AG04450 (cell line): ENCODE data around the gene IL13RA1. TPM values are rescaled to one million over a fixed set of nuclear protein-coding genes. Genes with fewer than 3 reads are reported as not detected.
A peak's percentile ranks its signal among the peaks of the same experiment; 100 is the strongest.

Experiments used
- CTCF ChIA-PET: fragments of 300-600, 350-600 bp; formaldehyde crosslinking; extraction: SDS; loops from one replicate; lab custom pipeline; 2022; ENCODE audit warnings: antibody characterized with exemption, inconsistent platforms; lab: Charles Lee
- POLR2A ChIA-PET: fragments of 350-600 bp; formaldehyde crosslinking; extraction: SDS; loops from one replicate; lab custom pipeline; 2021; ENCODE audit warnings: antibody characterized with exemption, inconsistent platforms; lab: Yijun Ruan, JAX
- DNase-seq: peaks from one replicate; pipeline ENCODE4 v3.0.0-alpha.2; 2011; ENCODE audit warnings: low read depth, low spot score
- H3K27ac ChIP-seq: one replicate; pipeline ENCODE4 v1.5.1; 2012; ENCODE audit warnings: low read depth, low read length, control low read depth
- H3K27me3 ChIP-seq: one replicate; pipeline ENCODE4 v1.6.0; 2012; ENCODE audit warnings: low read length; ENCODE audit not compliant: control insufficient read depth, insufficient read depth
- H3K4me3 ChIP-seq: 2 replicates; pipeline ENCODE4 v1.5.1; 2011; ENCODE audit warnings: mild to moderate bottlenecking, low read depth, low read length, control low read depth
- H3K9me3 ChIP-seq: 2 replicates; pipeline ENCODE4 v1.5.1; 2012; ENCODE audit warnings: low read length; ENCODE audit not compliant: control insufficient read depth, insufficient read depth
- CTCF ChIP-seq: IDR thresholded peaks from 2 replicates; pipeline ENCODE4 v1.5.1; 2011; ENCODE audit warnings: low read depth, low read length, control low read depth, inconsistent platforms
- polyA minus RNA-seq: library from RNA; depleted of rRNA, polyadenylated mRNA; stranded (reverse); fragments of >200 nt; gene quantifications from 2 replicates; pipeline ENCODE4 v1.2.3, GENCODE V29; 2011; rRNA and poly(A)+ RNA removed
- polyA plus RNA-seq: library from polyadenylated mRNA; depleted of rRNA; stranded (reverse); fragments of >200 nt; gene quantifications from 2 replicates; pipeline ENCODE4 v1.2.3, GENCODE V29; 2011; rRNA removed

The IL13RA1 gene
- polyA plus RNA-seq = 52.5 and 71.5 TPM in 2 replicates
- 18.8 and 31.1 TPM in 2 replicates for polyA minus RNA-seq

- peak within 1 kb of the TSS; percentile 64 for H3K4me3 ChIP-seq
- no peaks in the 10 kb centered on the region for H3K27me3 ChIP-seq
- CTCF ChIA-PET = no interaction called here
- no peak for DNase-seq
- POLR2A ChIA-PET = interaction anchor here (1.6 kb wide), 1 partner anchor 15 kb away, joined by 4 read pairs; no protein-coding TSS in a partner anchor
- no peaks in the 10 kb centered on the region for H3K9me3 ChIP-seq
- no peak for TF ChIP-seq CTCF
- no peak within 1 kb of the TSS for H3K27ac ChIP-seq
Measured at GRCh38 chrX:118726887-118727685, at the start of gene IL13RA1. Gene IL13RA1, plus strand, starts transcription at chrX:118727606. Its CDS starts 33 bp downstream, at chrX:118727639.

- Histone ChIP-seq H3K4me3 (no peak overlapping the region), H3K27me3 (no peaks in the 10 kb centered on the region), H3K9me3 (no peaks in the 10 kb centered on the region), H3K27ac (no peak overlapping the region)
- peak; percentile 11; the same call in 1 of the 2 replicates for TF ChIP-seq CTCF
- POLR2A ChIA-PET = no interaction called here
- DNase-seq = no peak
- CTCF ChIA-PET = no interaction called here
Measured at GRCh38 chrX:118679290-118679689, 48.1 kb upstream of the IL13RA1 start.

GRCh38 chrX:118682258-118683014 lies 45.0 kb upstream of the IL13RA1 start:
- Histone ChIP-seq H3K4me3 (no peak overlapping the region), H3K27ac (no peak overlapping the region), H3K27me3 (no peaks in the 10 kb centered on the region), H3K9me3 (no peaks in the 10 kb centered on the region)
- no peak for TF ChIP-seq CTCF
- DNase-seq = no peak
- ChIA-PET CTCF (no interaction called here), POLR2A (no interaction called here)

- H3K27ac ChIP-seq = no peak overlapping the region
- no peak for TF ChIP-seq CTCF
- CTCF ChIA-PET = no interaction called here
- no peaks in the 10 kb centered on the region for H3K9me3 ChIP-seq
- no peak overlapping the region for H3K4me3 ChIP-seq
- POLR2A ChIA-PET = no interaction called here
- no peaks in the 10 kb centered on the region for H3K27me3 ChIP-seq
- no peak for DNase-seq
Measured at GRCh38 chrX:118685393-118685792, 42.0 kb upstream of the IL13RA1 start.
